ENCODE data around the gene ANAPC4.

DNA sequence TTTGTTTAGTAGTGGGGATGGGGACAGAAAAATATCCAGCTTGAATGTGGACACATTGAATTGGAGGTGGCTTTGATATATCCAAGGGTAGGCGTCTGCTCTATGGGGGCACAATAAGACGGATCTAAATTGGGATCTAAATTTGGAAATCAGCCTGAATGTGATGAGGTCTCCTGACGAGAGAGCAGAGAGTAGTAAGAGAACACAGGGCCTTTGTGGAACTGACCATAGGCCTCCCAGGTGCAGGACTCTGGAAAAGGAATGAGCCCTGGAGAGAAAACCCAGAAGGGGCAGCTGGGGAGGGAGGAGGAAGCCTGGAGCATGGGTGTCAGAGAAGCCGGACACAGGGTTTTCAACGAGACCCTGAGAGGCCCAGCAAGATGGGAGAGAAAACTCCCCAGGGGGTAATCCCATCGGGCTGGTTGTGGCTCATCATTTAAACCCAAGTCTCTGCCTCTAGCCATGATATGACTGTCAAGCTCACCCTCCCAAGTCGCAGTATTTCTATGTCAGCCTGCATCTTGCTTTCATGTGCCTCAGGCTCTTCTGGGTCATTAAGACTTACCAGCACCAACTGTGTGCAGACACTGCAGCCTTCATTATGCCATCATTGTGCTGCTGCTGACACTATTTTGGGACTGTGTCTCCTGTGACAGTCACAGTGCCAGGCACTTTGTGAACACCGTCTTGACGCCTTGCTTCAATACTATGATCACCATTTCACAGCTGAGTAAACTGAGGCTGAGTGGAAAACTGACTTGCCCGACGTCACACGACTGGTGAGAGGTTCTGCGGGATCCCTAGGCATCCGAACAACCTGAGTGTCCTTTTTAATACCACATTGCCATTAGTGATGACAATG lies 57.1 kb downstream of the ANAPC4 start:
- no peak for TF ChIP-seq SIN3A (IDR thresholded peaks at IDR 0.05; ENCODE audit: borderline replicate concordance, insufficient read depth, low read length)
- no peak for TF ChIP-seq TAF1 (IDR thresholded peaks at IDR 0.05; ENCODE audit: borderline replicate concordance, insufficient read depth, low read length)
- no peak for TF ChIP-seq POLR2AphosphoS5 (IDR thresholded peaks at IDR 0.05; ENCODE audit: low read depth, low read length)
